ENCODE measurements around the gene CD226. TPM values are rescaled to one million over a fixed set of nuclear protein-coding genes. Genes with fewer than 3 reads are reported as not detected.

Gene CD226
- total RNA-seq, 4 donors from 2014 or later, result 0.17 to 2.7 (median 0.34) TPM

DNA sequence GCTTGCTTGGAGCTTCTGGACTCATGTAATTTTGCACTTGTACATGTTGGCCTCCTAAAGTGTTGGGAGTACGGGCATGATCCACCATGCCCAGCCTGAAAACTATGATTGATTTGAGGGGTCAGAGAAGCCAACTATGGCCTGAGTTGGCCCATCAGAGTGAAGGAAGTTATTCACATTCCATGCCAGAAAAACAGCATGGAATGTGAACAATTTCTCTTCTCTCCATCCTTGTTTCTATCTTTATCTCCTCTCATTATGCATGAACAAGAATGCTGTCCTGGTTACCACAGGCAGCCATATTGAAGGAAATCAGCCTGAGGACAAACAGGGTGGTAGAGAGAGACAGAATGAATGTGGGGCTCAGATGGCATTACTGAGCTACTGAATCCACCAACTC is 3.5 kb upstream of the CD226 start:
- no peak for DNase-seq (ENCODE audit: extremely low spot score)
- intact Hi-C loops (cut with DNase I), result no loop called here
- TF ChIP-seq EP300 (IDR thresholded peaks at IDR 0.05) (no peak), CTCF (IDR thresholded peaks at IDR 0.05) (no peak), POLR2AphosphoS5 (IDR thresholded peaks at IDR 0.05) (no peak), POLR2A (IDR thresholded peaks at IDR 0.05; ENCODE audit: low read depth) (no peak)
- Histone ChIP-seq H3K36me3 (no peaks in the 10 kb centered on the region), H3K27ac (replicated peaks in 1 of 4) (no peak overlapping the region), H3K9me3 (no peaks in the 10 kb centered on the region), H3K27me3 (no peaks in the 10 kb centered on the region), H3K4me3 (no peak overlapping the region), H3K4me1 (peaks cover 0 to 12% (median 3%) of the 10 kb centered on the region in 4 donors)
- WGBS, result 67% methylated on average over 1 of the region's 1 CpG

DNA sequence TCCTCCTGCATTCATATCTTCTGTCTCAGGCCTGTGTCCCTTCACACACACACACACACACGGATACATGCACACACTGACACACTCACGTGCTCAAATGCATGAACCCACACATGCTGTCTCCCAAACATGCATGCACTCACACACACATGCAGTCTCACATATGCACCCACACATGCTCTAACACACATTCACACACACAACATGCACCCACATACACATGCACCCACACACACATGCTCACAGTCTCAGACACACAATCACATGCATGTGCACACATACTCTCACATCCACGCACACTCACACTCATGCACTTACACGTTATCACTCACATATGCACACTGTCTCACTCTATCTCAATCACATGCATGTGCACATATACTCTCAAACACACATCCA is 1.9 kb upstream of the CD226 start:
- Histone ChIP-seq H3K9me3 (no peaks in the 10 kb centered on the region), H3K36me3 (no peaks in the 10 kb centered on the region), H3K4me3 (no peak overlapping the region), H3K27ac (replicated peaks in 1 of 4) (no peak overlapping the region), H3K27me3 (no peaks in the 10 kb centered on the region), H3K4me1 (peaks cover 0 to 7% (median 3%) of the 10 kb centered on the region in 4 donors)
- 97% methylated on average over 4 of the region's 4 CpGs for WGBS
- TF ChIP-seq CTCF (IDR thresholded peaks at IDR 0.05) (no peak), POLR2AphosphoS5 (IDR thresholded peaks at IDR 0.05) (no peak), POLR2A (IDR thresholded peaks at IDR 0.05; ENCODE audit: low read depth) (no peak), EP300 (IDR thresholded peaks at IDR 0.05) (no peak)
- DNase-seq (ENCODE audit: extremely low spot score), result no peak
- intact Hi-C loops (cut with DNase I), result no loop called here

GRCh38 chr18:69948919-69949537 is 1.4 kb upstream of the CD226 start:
- WGBS, result 81% methylated on average over 15 of the region's 15 CpGs
- Histone ChIP-seq H3K27ac (replicated peaks in 1 of 4) (no peak overlapping the region), H3K9me3 (no peaks in the 10 kb centered on the region), H3K4me1 (peaks cover 0 to 6% (median 2%) of the 10 kb centered on the region in 4 donors), H3K4me3 (no peak overlapping the region), H3K36me3 (no peaks in the 10 kb centered on the region), H3K27me3 (no peaks in the 10 kb centered on the region)
- TF ChIP-seq POLR2AphosphoS5 (IDR thresholded peaks at IDR 0.05), result no peak
- no peak for TF ChIP-seq POLR2A (IDR thresholded peaks at IDR 0.05; ENCODE audit: low read depth)
- no peak for TF ChIP-seq CTCF (IDR thresholded peaks at IDR 0.05)
- no peak for TF ChIP-seq EP300 (IDR thresholded peaks at IDR 0.05)
- no peak for DNase-seq (ENCODE audit: extremely low spot score)
- intact Hi-C loops (cut with DNase I), result no loop called here

DNA sequence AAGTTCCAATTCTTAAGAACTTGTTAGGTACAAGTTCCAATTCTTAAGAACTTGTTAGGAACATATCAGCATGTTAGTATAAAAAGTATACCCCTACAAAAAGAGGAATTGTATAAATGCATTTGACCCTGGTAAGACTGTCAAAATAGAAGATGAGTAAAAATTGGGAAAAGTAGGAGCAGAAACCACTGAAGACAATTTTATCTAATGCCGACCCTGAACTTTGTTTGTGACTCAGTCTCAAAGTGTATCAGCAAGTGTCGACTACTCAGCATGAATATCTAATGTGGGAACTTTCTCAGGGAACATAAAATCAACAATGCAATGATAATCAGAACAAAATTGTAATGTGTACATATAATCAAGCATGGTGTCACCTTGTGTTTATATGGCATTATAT is 583 bp upstream of the CD226 start:
- intact Hi-C loops (cut with DNase I), result no loop called here
- 85% methylated on average over 2 of the region's 2 CpGs for WGBS
- no peaks in the 10 kb centered on the region for H3K27me3 ChIP-seq

More for the DNA sequence above, 583 bp upstream of the CD226 start:
- H3K9me3 ChIP-seq, result no peaks in the 10 kb centered on the region
- no peaks in the 10 kb centered on the region for H3K36me3 ChIP-seq
- peaks cover 0 to 6% (median 2%) of the 10 kb centered on the region in 4 donors for H3K4me1 ChIP-seq
- TF ChIP-seq POLR2A (IDR thresholded peaks at IDR 0.05; ENCODE audit: low read depth) (no peak), EP300 (IDR thresholded peaks at IDR 0.05) (no peak), CTCF (IDR thresholded peaks at IDR 0.05) (no peak), POLR2AphosphoS5 (IDR thresholded peaks at IDR 0.05) (no peak)
- no peak overlapping the region for H3K27ac ChIP-seq (replicated peaks in 1 of 4)
- no peak overlapping the region for H3K4me3 ChIP-seq
- DNase-seq (ENCODE audit: extremely low spot score), result no peak

Measured in esophagus muscularis mucosa (tissue), 4 donors.